Measurements from ENCODE around the gene TUBB2B. TPM values are rescaled to one million over a fixed set of nuclear protein-coding genes. Genes with fewer than 3 reads are reported as not detected.
A peak's percentile ranks its signal among the peaks of the same experiment; 100 is the strongest.

Gene TUBB2B
- total RNA-seq, 1 donor from 2014 or later = 119 TPM

DNA sequence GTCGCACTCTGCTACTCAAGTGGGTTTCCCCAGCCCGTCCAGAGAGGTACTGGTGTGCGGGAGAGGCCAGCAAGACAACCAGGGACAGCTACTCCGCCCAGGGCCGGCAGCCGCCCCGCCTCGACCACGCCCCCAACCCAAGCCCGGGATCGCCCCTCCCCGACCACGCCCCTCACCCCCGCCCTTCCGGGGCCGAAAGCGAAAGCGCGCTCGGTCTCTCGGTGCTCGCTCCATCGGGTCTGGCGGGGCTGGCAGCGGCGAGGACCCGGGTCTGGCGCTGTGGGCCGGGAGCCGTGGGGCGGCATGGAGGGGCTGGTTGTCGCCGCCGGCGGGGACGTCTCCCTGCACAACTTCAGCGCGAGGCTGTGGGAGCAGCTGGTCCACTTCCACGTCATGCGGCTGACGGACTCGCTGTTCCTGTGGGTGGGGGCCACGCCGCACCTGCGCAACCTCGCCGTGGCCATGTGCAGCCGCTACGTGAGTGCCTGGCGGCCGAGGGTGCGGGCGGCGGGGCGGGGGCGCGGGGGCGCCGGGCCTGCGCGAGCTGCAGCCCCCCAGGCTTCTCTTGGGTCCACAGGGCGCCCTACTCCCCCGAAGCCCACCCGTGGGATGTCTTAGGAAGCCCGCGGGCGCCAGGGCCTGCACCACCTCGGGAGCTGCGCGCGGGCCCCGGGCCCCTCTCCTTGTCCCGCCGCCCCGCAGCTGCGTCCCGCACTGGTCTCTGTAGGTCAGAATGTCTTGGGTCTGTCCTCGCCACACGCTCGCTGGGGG, 31.5 kb upstream of the TUBB2B start, which contains the start of gene PSMG4:
Gene PSMG4, plus strand, starts transcription at position 228 of the 771 bp plus-strand sequence. Its CDS starts 76 bp downstream, at position 304.
- Mint-ChIP-seq H3K27ac (ENCODE audit: unreplicated experiment) (peak within 1 kb of the TSS; percentile 92), H3K9me3 (ENCODE audit: low read depth) (peaks cover 4% of the 10 kb centered on the region), H3K36me3 (ENCODE audit: low read depth) (no peaks in the 10 kb centered on the region), H3K4me3 (ENCODE audit: unreplicated experiment) (peak within 1 kb of the TSS; percentile 93), H3K4me1 (ENCODE audit: low read depth) (peaks cover 34% of the 10 kb centered on the region), H3K27me3 (ENCODE audit: low read depth) (no peaks in the 10 kb centered on the region)
- TF ChIP-seq, protein P1, sequence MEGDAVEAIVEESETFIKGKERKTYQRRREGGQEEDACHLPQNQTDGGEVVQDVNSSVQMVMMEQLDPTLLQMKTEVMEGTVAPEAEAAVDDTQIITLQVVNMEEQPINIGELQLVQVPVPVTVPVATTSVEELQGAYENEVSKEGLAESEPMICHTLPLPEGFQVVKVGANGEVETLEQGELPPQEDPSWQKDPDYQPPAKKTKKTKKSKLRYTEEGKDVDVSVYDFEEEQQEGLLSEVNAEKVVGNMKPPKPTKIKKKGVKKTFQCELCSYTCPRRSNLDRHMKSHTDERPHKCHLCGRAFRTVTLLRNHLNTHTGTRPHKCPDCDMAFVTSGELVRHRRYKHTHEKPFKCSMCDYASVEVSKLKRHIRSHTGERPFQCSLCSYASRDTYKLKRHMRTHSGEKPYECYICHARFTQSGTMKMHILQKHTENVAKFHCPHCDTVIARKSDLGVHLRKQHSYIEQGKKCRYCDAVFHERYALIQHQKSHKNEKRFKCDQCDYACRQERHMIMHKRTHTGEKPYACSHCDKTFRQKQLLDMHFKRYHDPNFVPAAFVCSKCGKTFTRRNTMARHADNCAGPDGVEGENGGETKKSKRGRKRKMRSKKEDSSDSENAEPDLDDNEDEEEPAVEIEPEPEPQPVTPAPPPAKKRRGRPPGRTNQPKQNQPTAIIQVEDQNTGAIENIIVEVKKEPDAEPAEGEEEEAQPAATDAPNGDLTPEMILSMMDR (IDR thresholded peaks at IDR 0.05) = no peak
- peak; percentile 97 for DNase-seq (ENCODE audit: low spot score)

DNA sequence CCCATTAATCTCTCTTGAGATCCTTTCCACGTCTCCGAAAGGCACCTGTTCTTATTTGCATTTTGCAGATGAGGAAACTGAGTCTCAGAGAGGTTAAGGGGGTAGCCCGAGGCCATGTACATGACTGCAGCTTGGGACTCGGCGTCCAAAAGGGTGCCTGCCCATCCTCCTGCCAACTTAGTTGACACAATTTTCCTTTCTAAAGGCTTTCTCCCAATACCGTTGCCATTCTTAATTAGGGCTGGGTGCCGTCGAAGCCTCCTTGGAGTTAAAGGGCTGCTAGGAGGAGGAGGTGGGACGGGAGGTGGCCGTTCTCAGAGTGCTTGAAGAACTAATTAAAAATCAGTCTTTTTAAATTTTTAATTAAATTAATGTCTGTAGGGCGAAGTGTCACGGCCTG, 30.7 kb upstream of the TUBB2B start:
- Mint-ChIP-seq H3K4me1 (ENCODE audit: low read depth) (peaks cover 30% of the 10 kb centered on the region), H3K4me3 (ENCODE audit: unreplicated experiment) (peak overlapping the region; percentile 65), H3K27me3 (ENCODE audit: low read depth) (no peaks in the 10 kb centered on the region), H3K36me3 (ENCODE audit: low read depth) (no peaks in the 10 kb centered on the region), H3K9me3 (ENCODE audit: low read depth) (peaks cover 4% of the 10 kb centered on the region), H3K27ac (ENCODE audit: unreplicated experiment) (no peak overlapping the region)
- DNase-seq (ENCODE audit: low spot score) = no peak
- TF ChIP-seq, protein P1 (IDR thresholded peaks at IDR 0.05) = no peak

DNA sequence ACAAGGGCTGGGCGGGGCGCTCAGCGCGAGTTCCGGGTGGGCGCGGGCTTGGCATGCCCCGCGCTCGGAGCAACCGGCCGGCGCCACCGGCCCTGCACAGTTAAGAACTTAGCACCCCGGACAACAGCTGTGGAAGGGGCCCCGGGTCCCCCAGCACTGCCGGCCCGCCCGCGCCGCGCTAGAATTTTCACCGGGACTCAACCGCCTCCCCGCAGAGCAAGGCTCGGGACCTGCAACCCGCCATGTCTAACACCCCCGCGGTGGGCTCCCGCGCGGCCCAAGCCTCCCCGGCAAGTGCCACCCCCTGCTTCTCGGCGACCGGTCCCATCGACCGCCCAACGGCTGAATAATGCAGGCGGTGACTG, 26.1 kb upstream of the TUBB2B start:
- Mint-ChIP-seq H3K4me1 (ENCODE audit: low read depth) (peaks cover 19% of the 10 kb centered on the region), H3K27me3 (ENCODE audit: low read depth) (no peaks in the 10 kb centered on the region)

DNA sequence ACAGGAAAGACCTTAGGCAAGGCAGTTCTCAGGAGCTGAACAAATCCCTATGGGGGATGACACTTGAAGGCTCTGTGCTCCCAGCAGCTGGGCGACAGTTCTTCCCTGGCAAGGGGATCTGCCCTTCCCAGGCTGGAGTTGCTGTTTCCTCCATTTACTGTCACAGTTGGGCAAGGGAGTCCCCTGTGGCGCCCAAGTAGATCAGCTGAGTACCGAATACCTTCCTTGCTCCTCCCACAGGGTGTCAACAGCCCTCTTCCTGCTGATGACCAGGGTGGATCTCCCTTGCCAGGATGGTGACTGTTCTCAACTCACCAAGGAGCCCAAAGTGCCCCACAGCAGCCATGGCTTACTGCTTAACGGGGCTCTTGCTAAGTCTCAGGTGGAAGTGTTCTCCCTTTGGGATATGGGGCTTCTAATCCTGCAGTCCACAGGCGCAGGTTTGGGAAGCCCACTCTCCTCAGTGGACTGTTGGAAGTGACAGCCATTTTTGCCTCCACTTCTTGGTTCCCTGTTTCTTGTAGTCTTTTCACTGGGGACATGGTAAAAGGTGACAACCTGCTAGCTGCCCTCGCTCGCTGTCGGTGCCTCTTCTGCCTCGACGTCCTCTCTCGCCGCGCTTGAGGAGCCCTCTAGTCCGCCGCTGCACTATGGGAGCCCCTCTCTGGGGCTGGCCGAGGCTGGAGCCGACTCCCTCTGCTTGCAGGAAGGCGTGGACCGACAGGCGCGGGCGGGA, 25.6 kb upstream of the TUBB2B start:
- H3K4me3 Mint-ChIP-seq (ENCODE audit: unreplicated experiment) = no peak overlapping the region
- H3K27me3 Mint-ChIP-seq (ENCODE audit: low read depth) = no peaks in the 10 kb centered on the region
- TF ChIP-seq, protein P1 (IDR thresholded peaks at IDR 0.05) = no peak
- H3K27ac Mint-ChIP-seq (ENCODE audit: unreplicated experiment) = no peak overlapping the region
- no peak for DNase-seq (ENCODE audit: low spot score)
- H3K36me3 Mint-ChIP-seq (ENCODE audit: low read depth) = no peaks in the 10 kb centered on the region
- peaks cover 4% of the 10 kb centered on the region for H3K9me3 Mint-ChIP-seq (ENCODE audit: low read depth)
- peaks cover 24% of the 10 kb centered on the region for H3K4me1 Mint-ChIP-seq (ENCODE audit: low read depth)

More for the DNA sequence above, 26.1 kb upstream of the TUBB2B start:
- TF ChIP-seq, protein P1 (IDR thresholded peaks at IDR 0.05) = no peak
- Mint-ChIP-seq H3K4me3 (ENCODE audit: unreplicated experiment) (no peak overlapping the region), H3K27ac (ENCODE audit: unreplicated experiment) (no peak overlapping the region), H3K36me3 (ENCODE audit: low read depth) (no peaks in the 10 kb centered on the region), H3K9me3 (ENCODE audit: low read depth) (peaks cover 4% of the 10 kb centered on the region)
- no peak for DNase-seq (ENCODE audit: low spot score)

DNA sequence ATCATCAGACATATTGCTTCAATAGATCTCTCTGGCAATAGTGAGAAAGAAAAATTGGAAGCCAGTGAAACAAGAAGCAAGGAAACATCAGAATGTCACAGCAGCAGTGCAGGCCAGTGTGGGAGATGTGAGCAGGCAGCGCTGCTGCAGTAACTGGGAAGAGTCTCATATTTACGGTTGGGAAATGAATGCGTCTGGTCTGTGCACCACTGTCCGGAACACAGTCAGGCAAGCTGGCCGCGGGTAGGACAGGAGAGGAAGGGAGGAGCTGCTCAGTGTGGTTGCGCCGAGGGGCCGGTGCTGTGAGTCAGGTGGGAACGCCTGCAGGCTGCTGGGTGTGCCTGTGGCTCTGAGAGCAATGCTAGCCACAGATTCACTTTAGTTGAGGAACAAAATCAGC, 24.9 kb upstream of the TUBB2B start:
- H3K4me1 Mint-ChIP-seq (ENCODE audit: low read depth) = peaks cover 31% of the 10 kb centered on the region
- H3K27ac Mint-ChIP-seq (ENCODE audit: unreplicated experiment) = no peak overlapping the region
- no peaks in the 10 kb centered on the region for H3K36me3 Mint-ChIP-seq (ENCODE audit: low read depth)
- TF ChIP-seq, protein P1 (IDR thresholded peaks at IDR 0.05) = no peak
- H3K9me3 Mint-ChIP-seq (ENCODE audit: low read depth) = peaks cover 4% of the 10 kb centered on the region
- no peaks in the 10 kb centered on the region for H3K27me3 Mint-ChIP-seq (ENCODE audit: low read depth)
- no peak overlapping the region for H3K4me3 Mint-ChIP-seq (ENCODE audit: unreplicated experiment)
- no peak for DNase-seq (ENCODE audit: low spot score)

Data from chondrocyte (in vitro differentiated cells).